WERI-Rb-1 (cell line): ENCODE results near the gene TSPAN14.

Experiments
- DNase-seq: peaks from one replicate; pipeline ENCODE4 v3.0.0-alpha.2; 2020
- H3K27ac ChIP-seq: fragments of 250-450 bp; sonication (Bioruptor Pico); 2 replicates; pipeline ENCODE4 v1.5.1; 2020; ENCODE audit warnings: mild to moderate bottlenecking, moderate library complexity
- H3K27me3 ChIP-seq: fragments of 250-450 bp; sonication (Bioruptor Pico); 2 replicates; pipeline ENCODE4 v1.5.1; 2021; ENCODE audit warnings: mild to moderate bottlenecking, low read depth, moderate library complexity; ENCODE audit not compliant: insufficient read depth, severe bottlenecking
- H3K36me3 ChIP-seq: fragments of 250-450 bp; sonication (Bioruptor Pico); 2 replicates; pipeline ENCODE4 v1.5.1; 2020; ENCODE audit warnings: mild to moderate bottlenecking, moderate library complexity
- H3K4me3 ChIP-seq: 2 replicates; pipeline ENCODE4 v1.5.1; 2011; ENCODE audit warnings: low read depth, mild to moderate bottlenecking, control low read depth, low read length
- H3K9me3 ChIP-seq: fragments of 250-450 bp; sonication (Bioruptor Pico); 2 replicates; pipeline ENCODE4 v1.5.1; 2021; ENCODE audit warnings: mild to moderate bottlenecking, moderate library complexity; ENCODE audit not compliant: severe bottlenecking
- TF ChIP-seq, protein P1 (sequence below): IDR thresholded peaks from 2 replicates; pipeline ENCODE4 v1.5.1; 2011; ENCODE audit warnings: low read depth, mild to moderate bottlenecking, control low read depth, inconsistent platforms, low read length

TSPAN14 gene

DNA sequence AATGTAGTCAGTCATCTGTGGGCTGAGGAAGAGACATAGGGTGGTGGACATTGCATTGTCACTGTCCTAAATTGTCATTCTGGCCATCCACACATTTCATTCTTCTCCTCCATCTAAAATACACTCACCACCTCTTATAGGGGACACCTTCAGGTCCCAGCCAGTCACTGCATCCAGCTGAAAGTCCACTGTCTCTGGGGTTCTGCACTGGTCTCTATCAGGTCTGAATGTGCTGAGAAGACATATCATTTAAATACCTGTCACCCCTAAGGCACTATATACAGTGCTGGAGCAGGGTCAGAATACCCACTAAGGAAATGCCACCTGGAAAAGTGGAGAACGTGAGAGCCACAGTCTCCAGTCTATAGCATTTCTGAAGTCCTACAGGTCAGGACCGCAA lies 113.2 kb downstream of the TSPAN14 start:
- H3K27ac ChIP-seq = no peak overlapping the region
- H3K36me3 ChIP-seq = no peaks in the 10 kb centered on the region
- H3K27me3 ChIP-seq = no peaks in the 10 kb centered on the region
- H3K9me3 ChIP-seq = no peaks in the 10 kb centered on the region
- no peak for DNase-seq
- H3K4me3 ChIP-seq = no peak overlapping the region
- TF ChIP-seq, protein P1, sequence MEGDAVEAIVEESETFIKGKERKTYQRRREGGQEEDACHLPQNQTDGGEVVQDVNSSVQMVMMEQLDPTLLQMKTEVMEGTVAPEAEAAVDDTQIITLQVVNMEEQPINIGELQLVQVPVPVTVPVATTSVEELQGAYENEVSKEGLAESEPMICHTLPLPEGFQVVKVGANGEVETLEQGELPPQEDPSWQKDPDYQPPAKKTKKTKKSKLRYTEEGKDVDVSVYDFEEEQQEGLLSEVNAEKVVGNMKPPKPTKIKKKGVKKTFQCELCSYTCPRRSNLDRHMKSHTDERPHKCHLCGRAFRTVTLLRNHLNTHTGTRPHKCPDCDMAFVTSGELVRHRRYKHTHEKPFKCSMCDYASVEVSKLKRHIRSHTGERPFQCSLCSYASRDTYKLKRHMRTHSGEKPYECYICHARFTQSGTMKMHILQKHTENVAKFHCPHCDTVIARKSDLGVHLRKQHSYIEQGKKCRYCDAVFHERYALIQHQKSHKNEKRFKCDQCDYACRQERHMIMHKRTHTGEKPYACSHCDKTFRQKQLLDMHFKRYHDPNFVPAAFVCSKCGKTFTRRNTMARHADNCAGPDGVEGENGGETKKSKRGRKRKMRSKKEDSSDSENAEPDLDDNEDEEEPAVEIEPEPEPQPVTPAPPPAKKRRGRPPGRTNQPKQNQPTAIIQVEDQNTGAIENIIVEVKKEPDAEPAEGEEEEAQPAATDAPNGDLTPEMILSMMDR = 0 out of 2 replicates have a peak, but pooled peaks have one; percentile 18

DNA sequence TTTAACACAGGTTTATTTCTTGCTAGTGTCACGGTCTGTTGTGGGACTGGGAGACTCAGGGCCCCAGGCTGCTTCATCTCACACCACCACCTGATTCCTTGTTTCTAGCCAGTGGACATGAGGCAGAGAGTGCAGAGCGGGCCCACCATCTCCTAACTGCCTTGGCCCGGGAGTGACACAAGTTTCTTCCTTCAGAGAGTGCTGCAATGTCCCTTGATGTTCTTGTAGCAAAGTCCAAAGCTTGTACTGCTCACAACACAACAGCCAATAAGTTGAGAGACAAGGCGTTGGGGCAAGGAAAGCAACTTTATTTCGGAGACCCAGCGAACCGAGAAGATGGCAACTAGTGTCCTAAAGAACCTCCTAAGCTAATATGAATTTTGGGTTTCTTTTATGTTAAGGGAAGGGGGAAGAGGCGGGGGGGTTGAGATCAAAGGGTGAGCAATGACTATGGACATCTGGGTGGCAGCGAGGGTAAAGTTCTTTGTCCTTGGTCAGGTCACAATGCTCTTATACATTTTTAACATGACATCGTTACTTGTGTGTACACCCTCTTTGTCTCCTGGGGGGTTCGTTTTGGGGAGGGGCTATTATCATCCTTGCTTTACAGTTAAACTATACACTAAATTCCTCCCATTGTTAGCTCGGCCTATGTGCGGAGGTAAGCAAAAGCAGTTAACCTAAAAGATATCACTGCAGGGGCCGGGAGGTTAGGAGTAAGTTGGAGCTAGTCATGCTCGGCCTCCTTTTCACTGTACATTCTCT lies 115.2 kb downstream of the TSPAN14 start:
- no peak overlapping the region for H3K4me3 ChIP-seq
- no peaks in the 10 kb centered on the region for H3K27me3 ChIP-seq
- DNase-seq = no peak
- no peak overlapping the region for H3K27ac ChIP-seq
- H3K9me3 ChIP-seq = no peaks in the 10 kb centered on the region
- TF ChIP-seq, protein P1 = no peak
- no peaks in the 10 kb centered on the region for H3K36me3 ChIP-seq

DNA sequence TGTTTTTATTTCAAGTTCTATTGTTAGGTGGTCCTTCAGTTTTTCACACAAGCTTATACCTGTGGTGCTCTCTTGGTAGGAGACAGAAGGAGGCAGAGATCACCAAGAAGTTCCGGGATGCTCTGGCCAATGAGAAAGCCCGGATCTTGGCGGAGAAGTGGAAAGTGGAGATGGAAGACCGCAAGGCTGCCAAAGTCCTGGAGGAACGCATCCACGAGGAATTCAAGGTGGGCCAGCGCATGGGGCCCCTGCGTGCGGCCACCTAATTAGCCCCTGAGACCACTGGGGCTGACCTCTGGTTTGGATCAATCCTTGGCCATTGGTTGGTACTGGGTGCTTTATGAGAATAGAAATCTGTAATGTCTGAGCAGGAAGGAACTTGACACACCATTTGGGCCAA lies 117.2 kb downstream of the TSPAN14 start:
- Histone ChIP-seq H3K9me3 (no peaks in the 10 kb centered on the region), H3K27ac (no peak overlapping the region), H3K36me3 (no peaks in the 10 kb centered on the region), H3K27me3 (no peaks in the 10 kb centered on the region), H3K4me3 (no peak overlapping the region)
- no peak for DNase-seq
- TF ChIP-seq, protein P1 = no peak

DNA sequence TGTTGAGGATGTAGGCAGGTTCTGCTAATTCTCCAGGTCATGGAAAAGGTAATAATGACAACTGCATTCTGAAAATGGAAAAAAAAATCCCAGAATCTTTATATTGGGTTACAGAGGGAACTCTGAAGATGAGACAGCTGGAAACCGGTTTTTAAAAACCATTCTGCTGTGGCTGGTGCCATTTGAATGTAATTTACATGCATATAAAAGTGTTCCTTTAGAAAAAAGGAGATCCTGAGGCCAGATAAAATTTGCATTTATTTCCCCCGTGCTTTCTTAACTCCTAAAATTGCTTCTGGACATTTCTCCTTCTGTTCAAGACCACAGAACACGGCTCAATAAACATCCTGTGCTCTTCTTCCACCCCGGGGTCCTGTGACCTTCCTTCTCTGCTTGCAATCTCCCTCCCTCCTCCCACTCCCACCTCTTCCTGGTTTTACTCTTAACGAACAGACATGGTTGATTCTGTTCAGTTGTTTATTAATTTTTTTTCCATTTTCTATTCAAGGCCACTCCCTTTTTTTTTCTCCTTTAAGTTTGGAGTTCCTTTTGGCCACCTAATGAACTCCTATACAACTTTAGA lies 125.2 kb downstream of the TSPAN14 start:
- Histone ChIP-seq H3K4me3 (no peak overlapping the region), H3K27ac (no peak overlapping the region), H3K27me3 (no peaks in the 10 kb centered on the region), H3K9me3 (no peaks in the 10 kb centered on the region), H3K36me3 (no peaks in the 10 kb centered on the region)
- TF ChIP-seq, protein P1 = no peak
- no peak for DNase-seq

DNA sequence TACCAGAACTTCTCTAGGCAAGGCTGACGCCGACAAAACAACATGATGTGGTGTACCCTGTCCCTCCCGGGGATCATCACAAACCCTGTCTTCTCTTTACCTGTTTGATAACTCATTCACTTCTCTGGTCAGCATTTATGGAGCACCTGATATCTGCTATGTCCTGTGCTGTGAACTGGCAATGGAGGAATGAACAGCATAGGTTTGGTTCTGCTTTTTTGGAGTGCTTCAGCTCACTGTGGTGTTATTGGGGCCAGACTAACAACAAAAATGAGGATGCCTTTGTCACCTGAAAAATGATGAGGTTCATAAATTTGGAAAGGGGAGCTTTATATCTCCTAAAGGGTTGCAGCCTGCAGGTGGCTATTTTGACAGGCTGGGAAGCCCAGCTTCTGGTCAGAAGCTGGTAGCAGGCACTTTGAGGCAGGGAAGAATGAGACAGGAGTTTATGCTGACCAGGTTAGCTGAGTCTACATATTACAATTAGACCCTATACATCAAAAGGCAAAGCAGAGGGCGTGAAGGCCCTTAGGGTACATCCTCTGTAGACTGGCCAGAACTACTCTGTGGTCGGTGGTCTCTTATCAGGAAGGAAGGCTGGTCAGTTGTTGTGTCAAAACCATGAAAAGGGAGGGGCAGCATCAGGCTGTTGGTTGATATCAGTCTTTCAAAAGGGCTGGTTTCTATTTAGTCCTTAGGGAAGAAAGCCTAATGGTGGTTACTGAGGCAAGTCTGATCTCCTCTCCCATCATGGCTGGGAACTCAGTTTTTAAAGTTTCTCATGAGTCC lies 125.9 kb downstream of the TSPAN14 start:
- H3K27ac ChIP-seq = peak overlapping the region; percentile 0; the same call in 1 of the 2 replicates
- no peak for DNase-seq
- TF ChIP-seq, protein P1 = no peak
- H3K9me3 ChIP-seq = no peaks in the 10 kb centered on the region
- H3K4me3 ChIP-seq = no peak overlapping the region
- H3K36me3 ChIP-seq = no peaks in the 10 kb centered on the region
- H3K27me3 ChIP-seq = no peaks in the 10 kb centered on the region
